ENCODE measurements around the gene SCN4A.
"Not testable (repeated sequence)": the region's sequence is repeated elsewhere in the genome, so short reads cannot be mapped to it uniquely, and the experiment has no call there.

DNA sequence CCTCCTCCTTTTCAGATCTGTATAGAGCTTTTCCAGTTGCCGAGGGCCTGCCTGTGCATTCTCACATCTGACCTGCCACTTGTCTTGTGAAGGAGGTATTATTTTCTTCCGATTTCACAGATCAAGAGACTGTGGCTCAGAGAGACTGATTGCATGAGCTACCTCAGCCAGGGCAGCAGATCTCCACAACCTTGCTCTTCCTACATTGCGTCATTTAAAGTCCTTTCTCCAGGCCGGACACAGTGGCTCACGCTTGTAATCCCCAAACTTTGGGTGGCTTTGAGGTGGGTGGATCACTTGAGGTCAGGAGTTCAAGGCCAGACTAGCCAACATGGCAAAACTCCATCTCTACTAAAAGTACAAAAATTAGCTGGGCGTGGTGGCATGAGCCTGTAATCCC, 52.7 kb downstream of the SCN4A start:
- TF ChIP-seq POLR2A (IDR thresholded peaks at IDR 0.05; ENCODE audit: extremely low read depth, insufficient read length): not testable (repeated sequence)
- TF ChIP-seq, protein P1, sequence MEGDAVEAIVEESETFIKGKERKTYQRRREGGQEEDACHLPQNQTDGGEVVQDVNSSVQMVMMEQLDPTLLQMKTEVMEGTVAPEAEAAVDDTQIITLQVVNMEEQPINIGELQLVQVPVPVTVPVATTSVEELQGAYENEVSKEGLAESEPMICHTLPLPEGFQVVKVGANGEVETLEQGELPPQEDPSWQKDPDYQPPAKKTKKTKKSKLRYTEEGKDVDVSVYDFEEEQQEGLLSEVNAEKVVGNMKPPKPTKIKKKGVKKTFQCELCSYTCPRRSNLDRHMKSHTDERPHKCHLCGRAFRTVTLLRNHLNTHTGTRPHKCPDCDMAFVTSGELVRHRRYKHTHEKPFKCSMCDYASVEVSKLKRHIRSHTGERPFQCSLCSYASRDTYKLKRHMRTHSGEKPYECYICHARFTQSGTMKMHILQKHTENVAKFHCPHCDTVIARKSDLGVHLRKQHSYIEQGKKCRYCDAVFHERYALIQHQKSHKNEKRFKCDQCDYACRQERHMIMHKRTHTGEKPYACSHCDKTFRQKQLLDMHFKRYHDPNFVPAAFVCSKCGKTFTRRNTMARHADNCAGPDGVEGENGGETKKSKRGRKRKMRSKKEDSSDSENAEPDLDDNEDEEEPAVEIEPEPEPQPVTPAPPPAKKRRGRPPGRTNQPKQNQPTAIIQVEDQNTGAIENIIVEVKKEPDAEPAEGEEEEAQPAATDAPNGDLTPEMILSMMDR (IDR thresholded peaks at IDR 0.05; ENCODE audit: low read depth, low read length): not testable (repeated sequence)
- TF ChIP-seq, protein P2, sequence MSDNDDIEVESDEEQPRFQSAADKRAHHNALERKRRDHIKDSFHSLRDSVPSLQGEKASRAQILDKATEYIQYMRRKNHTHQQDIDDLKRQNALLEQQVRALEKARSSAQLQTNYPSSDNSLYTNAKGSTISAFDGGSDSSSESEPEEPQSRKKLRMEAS (IDR thresholded peaks at IDR 0.05; ENCODE audit: low read depth, low read length): not testable (repeated sequence)

All from NB4 (cell line).